Mucosa of rectum (tissue), 2 donors: Measurements from ENCODE around the gene IKZF2.

Experiments used
- H3K27ac ChIP-seq, 2 donors: one replicate each; pipeline ENCODE4 v1.7.0; 2013; ENCODE audit warnings: inconsistent platforms in 2 of 2, low read depth in 2 of 2, low read length in 2 of 2
- H3K27me3 ChIP-seq, 2 donors: one replicate each; pipeline ENCODE4 v1.7.0; 2013; ENCODE audit warnings: low read length in 2 of 2; ENCODE audit not compliant: control insufficient read depth in 2 of 2, insufficient read depth in 2 of 2
- H3K36me3 ChIP-seq, 2 donors: one replicate each; pipeline ENCODE4 v1.7.0; 2013; ENCODE audit warnings: low read length in 2 of 2; ENCODE audit not compliant: control insufficient read depth in 2 of 2, insufficient read depth in 2 of 2
- H3K4me1 ChIP-seq, 2 donors: one replicate each; pipeline ENCODE4 v1.7.0; 2013; ENCODE audit warnings: low read length in 2 of 2, mild to moderate bottlenecking in 1 of 2; ENCODE audit not compliant: control insufficient read depth in 2 of 2, insufficient read depth in 2 of 2
- H3K4me3 ChIP-seq, 2 donors: one replicate each; pipeline ENCODE4 v1.7.0; 2013; ENCODE audit warnings: low read length in 2 of 2
- H3K9ac ChIP-seq, 2 donors: one replicate each; pipeline ENCODE4 v1.7.0; 2013; ENCODE audit warnings: low read length in 2 of 2, low read depth in 1 of 2, mild to moderate bottlenecking in 1 of 2
- H3K9me3 ChIP-seq, 2 donors: one replicate each; pipeline ENCODE4 v1.7.0; 2013; ENCODE audit warnings: low read length in 2 of 2; ENCODE audit not compliant: control insufficient read depth in 2 of 2
- donor health status: healthy.
- donor health status: Normal muscosa, but diverticular disease.

The IKZF2 gene

DNA sequence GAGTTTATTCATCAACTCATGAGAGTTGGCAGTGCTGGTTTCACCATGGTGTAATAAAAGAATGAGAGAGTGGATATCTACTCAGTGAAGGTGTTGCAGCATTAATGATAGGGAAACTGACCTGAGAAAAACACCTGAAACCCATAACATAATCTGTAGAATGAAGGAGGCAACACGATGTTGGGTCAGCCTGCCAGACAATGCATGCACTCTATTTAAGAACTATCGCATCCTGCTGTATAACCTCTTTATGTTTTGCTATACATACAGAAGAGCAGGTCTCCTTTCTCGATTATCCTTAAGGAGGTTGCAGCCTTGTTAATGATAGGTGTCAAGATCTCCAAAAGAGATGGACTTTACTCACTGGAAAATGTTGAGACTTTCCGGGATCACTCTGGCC lies 65.9 kb downstream of the IKZF2 start:
- no peak overlapping the region for H3K27ac ChIP-seq

DNA sequence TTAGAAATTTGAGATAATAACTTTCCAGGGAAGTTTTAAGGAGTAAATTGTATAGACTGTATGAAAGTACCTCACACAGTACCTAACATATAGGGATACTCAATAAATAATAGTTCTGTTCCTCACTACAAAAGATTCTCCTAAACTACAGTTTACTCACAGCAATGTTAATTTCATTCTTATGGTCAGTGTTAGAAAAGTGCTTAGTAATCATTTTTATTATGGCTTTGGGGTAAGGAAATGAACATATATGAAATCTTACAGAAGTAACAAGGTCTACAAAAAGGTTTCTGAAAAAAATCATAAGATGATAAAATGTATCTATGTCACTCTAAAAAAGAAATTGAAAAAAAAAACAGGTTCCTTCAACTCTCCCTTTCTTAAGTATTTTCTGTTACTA lies 67.2 kb downstream of the IKZF2 start:
- Histone ChIP-seq H3K4me1 (peaks cover 3 to 11% of the 10 kb centered on the region in 2 donors), H3K36me3 (no peaks in the 10 kb centered on the region), H3K9ac (no peak overlapping the region), H3K27me3 (no peaks in the 10 kb centered on the region), H3K9me3 (no peaks in the 10 kb centered on the region), H3K27ac (no peak overlapping the region), H3K4me3 (no peak overlapping the region)

More for the DNA sequence above, 65.9 kb downstream of the IKZF2 start:
- Histone ChIP-seq H3K4me1 (peaks cover 3 to 11% of the 10 kb centered on the region in 2 donors), H3K27me3 (no peaks in the 10 kb centered on the region), H3K9ac (no peak overlapping the region), H3K9me3 (no peaks in the 10 kb centered on the region), H3K36me3 (no peaks in the 10 kb centered on the region), H3K4me3 (no peak overlapping the region)

DNA sequence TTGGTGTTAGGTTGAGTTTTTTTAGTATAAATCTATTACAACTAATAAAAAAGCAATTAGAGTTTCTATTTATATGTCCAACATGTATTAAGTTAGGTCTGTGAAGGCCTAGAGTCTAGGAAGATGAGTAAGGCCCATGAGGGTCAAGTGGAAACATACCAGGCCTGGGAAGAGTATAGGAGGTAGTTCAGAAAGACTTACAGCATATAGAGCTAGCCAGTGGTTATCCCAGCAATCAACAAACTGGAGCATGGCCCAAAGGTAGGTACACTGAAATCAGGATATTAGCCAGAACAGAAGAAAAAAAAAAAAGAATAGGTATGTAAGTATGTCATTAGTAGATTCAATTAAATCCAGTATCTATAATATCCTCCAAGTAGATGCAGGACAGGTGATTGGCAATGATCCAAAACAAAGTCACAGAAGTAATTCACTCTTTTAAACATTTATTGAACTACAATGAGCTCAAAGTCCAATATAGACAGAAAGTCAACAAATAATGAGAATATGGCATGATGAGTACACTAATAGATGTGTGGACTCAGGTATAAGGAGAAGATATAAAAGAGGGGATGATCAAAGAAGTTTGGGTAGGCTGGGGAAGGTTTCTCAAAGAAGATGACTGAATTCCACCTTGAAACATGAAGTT lies 70.3 kb downstream of the IKZF2 start:
- no peak overlapping the region for H3K9ac ChIP-seq
- peaks cover 3 to 11% of the 10 kb centered on the region in 2 donors for H3K4me1 ChIP-seq
- H3K36me3 ChIP-seq: no peaks in the 10 kb centered on the region
- no peaks in the 10 kb centered on the region for H3K9me3 ChIP-seq
- H3K27me3 ChIP-seq: no peaks in the 10 kb centered on the region
- no peak overlapping the region for H3K27ac ChIP-seq
- no peak overlapping the region for H3K4me3 ChIP-seq

DNA sequence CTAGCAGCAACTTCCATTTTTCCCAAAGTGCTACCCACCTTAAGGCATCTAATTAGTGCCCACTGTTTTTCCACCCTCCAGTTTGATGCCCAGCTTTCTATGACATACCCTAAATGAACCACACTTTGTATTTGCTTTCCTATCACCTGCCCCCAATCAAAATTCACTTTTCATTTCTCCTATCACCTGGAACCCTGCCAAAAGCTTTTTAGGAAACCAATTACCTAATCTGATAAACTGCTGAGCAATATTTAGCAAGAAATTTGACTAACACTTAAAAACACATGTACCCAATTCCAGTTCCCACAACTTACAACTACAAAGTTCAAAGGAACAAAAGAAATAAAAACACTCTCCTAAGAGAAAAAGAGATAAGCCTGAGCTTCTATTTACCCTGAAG lies 71.7 kb downstream of the IKZF2 start:
- Histone ChIP-seq H3K27ac (no peak overlapping the region), H3K9me3 (no peaks in the 10 kb centered on the region), H3K27me3 (no peaks in the 10 kb centered on the region), H3K4me3 (no peak overlapping the region), H3K9ac (no peak overlapping the region), H3K4me1 (peaks cover 3 to 11% of the 10 kb centered on the region in 2 donors), H3K36me3 (no peaks in the 10 kb centered on the region)

DNA sequence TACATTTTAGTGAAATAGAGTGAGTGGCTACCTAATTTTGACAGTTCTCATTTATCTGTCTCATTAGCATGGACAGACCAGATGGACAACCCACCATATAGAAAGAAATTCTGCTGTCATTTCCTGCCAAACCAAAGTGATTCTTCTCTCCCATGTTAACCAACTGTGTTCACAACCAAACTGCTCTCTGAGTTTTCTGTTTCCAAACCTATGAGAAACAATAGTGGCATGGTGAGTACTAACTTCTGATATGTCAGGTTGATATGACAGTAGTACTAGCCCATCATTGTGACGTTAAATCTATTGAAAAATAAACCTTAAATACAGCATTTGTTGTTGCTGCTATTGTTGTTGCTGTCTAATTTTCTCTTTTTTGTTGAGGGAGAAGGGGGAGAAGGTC lies 72.7 kb downstream of the IKZF2 start:
- Histone ChIP-seq H3K4me3 (no peak overlapping the region), H3K27me3 (no peaks in the 10 kb centered on the region)

DNA sequence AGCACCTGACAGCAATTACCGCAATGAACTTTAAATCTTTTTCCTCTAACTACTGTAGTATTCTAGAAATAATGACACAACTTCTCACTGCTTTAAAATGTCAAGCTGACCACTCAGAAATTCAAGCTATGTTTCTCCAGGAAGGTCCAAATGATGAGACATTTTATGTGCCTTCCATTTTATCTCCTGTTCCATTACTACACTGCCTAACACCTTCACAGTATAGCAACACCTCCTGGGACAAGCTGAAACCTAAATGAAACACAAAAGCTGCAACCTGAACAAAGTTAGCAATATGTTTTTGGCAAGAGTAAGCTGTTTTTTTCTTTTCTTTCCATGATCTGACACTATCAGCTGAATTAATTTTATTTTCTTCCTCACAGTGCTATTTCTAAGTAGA lies 81.9 kb downstream of the IKZF2 start:
- Histone ChIP-seq H3K4me1 (peaks cover 0 to 6% of the 10 kb centered on the region in 2 donors), H3K27ac (no peak overlapping the region), H3K27me3 (no peaks in the 10 kb centered on the region), H3K4me3 (no peak overlapping the region), H3K9ac (no peak overlapping the region), H3K9me3 (no peaks in the 10 kb centered on the region), H3K36me3 (no peaks in the 10 kb centered on the region)

More for the DNA sequence above, 72.7 kb downstream of the IKZF2 start:
- no peaks in the 10 kb centered on the region for H3K36me3 ChIP-seq
- peaks cover 3 to 11% of the 10 kb centered on the region in 2 donors for H3K4me1 ChIP-seq
- H3K9me3 ChIP-seq: no peaks in the 10 kb centered on the region
- H3K9ac ChIP-seq: no peak overlapping the region
- H3K27ac ChIP-seq: no peak overlapping the region

DNA sequence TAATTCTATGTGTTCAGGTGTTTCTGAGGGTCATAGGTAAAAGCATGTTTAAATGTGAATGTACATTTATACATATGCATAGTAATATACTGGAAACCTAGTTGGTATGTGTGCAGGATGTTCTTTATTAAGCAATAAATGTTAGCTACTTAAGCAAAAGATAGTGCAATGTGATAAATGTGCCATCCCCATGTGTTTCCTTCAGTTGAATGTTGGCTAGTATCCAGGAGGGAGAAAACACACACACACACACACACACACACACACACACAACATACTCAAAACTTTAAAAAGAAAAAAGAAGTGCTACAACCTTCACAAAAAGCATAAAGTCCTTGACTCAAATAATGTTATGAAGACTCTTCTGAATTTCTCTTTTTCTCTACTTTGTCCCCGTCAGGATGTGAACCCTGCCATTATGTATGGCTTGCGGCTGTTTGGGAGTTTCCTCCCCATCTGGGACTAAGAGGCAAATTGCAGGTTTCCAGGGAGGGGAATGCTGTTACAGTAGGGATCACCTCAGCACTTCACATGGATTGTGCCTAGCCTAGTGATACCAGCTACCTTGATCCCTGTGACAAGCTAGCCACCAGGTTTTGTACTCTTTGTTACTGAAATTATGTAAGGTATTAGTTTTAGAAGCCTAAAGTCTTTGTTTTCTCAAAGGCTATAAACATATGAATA lies 82.6 kb downstream of the IKZF2 start:
- Histone ChIP-seq H3K4me3 (no peak overlapping the region), H3K9ac (no peak overlapping the region), H3K36me3 (no peaks in the 10 kb centered on the region), H3K27ac (no peak overlapping the region), H3K27me3 (no peaks in the 10 kb centered on the region), H3K4me1 (peaks cover 0 to 6% of the 10 kb centered on the region in 2 donors), H3K9me3 (no peaks in the 10 kb centered on the region)

DNA sequence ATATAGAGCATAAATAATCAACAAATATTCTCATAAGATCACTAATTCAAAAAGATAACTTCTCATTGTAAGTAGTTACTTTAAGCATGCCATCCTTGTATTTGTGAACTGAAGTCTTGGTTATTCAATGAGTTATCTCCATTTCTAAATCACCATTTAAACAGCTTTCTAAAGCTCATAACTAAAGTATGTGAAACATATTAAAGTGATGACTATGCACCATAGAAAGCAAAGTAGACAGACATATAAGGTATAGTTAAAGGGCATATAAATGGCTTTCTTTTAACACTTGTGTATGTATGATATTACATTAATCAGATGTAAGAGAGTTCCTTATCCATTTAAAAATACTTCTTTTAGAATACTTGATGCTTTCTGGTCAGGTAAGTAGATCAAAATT lies 83.5 kb downstream of the IKZF2 start:
- Histone ChIP-seq H3K36me3 (no peaks in the 10 kb centered on the region), H3K4me3 (no peak overlapping the region), H3K4me1 (peaks cover 0 to 6% of the 10 kb centered on the region in 2 donors), H3K9me3 (no peaks in the 10 kb centered on the region), H3K27ac (no peak overlapping the region), H3K9ac (no peak overlapping the region), H3K27me3 (no peaks in the 10 kb centered on the region)

DNA sequence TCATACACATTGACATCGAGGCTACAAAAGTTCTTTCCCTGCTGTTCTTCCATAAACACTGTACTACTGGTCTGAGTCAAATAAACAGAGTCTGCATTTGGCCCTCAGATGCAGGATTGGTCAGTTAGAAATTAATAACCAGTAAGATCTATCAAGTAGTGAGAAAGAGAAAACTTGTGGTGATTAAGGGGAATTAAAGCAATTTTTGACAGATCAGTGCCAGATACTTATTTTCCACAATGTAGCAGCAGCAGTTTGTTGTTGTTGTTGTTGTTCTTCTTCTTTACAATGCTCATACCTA lies 85.0 kb downstream of the IKZF2 start:
- Histone ChIP-seq H3K27me3 (no peaks in the 10 kb centered on the region), H3K4me1 (peaks cover 0 to 3% of the 10 kb centered on the region in 2 donors), H3K9me3 (no peaks in the 10 kb centered on the region), H3K36me3 (no peaks in the 10 kb centered on the region), H3K4me3 (no peak overlapping the region), H3K27ac (no peak overlapping the region), H3K9ac (no peak overlapping the region)

DNA sequence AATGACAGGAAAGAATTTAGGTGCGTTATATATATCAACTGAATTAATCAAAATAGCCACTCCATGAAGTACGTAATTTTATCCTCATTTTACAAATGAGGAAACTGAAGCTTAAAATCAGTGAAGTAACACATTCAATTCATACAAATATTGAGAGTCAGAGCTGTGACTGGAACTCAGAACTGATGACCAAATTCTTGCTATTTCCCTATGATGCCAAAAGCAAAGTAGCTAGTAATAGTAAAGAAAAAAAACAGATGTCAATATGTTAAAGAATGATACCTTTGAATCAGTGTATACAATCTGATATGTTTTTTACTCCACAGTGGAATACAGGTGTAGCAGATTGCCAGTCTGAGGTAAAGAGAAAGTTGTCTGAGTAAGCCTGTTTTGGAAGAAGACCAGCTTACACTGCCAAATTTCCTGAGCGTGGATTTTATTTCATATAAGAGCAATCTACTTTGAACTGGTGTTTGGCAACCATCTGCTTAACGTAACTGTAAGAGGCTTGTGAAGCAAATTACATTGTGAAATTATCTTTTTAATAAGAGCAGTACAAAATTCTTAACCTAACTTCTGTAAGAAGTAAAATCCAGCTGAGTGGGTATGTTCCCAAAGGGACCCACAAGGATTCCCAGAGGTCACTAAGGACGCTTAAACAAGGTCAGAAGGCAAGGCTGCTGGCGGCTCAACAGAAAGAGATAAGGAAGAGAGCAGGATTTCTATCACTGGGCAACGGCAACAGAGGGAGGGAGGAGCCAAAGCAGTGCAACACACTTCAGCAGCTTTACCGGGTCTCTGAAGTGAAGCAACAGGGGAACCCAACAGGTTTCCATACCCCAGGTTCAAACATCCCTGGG lies 85.6 kb downstream of the IKZF2 start:
- H3K27me3 ChIP-seq: no peaks in the 10 kb centered on the region
- H3K4me1 ChIP-seq: no peaks in the 10 kb centered on the region
- H3K9ac ChIP-seq: no peak overlapping the region
- no peak overlapping the region for H3K27ac ChIP-seq
- no peaks in the 10 kb centered on the region for H3K36me3 ChIP-seq
- no peak overlapping the region for H3K4me3 ChIP-seq
- no peaks in the 10 kb centered on the region for H3K9me3 ChIP-seq
